Astrocyte (in vitro differentiated cells and primary cell): ENCODE data around the gene GBF1. TPM values are rescaled to one million over a fixed set of nuclear protein-coding genes. Genes with fewer than 3 reads are reported as not detected.
A peak's percentile ranks its signal among the peaks of the same experiment; 100 is the strongest.

Experiments
- DNase-seq: peaks from one replicate; pipeline ENCODE4 v3.0.0-alpha.2; 2010; ENCODE audit warnings: low read depth
- FAIRE-seq: peaks from 2 replicates; lab custom pipeline; 2011; peaks lifted over from hg19 to GRCh38; lab: Jason Lieb, UNC
- H2AFZ ChIP-seq: 2 replicates; pipeline ENCODE4 v1.6.0; 2012; ENCODE audit warnings: low read depth, low read length, inconsistent platforms
- H3K27ac ChIP-seq: 2 replicates; pipeline ENCODE4 v1.5.1; 2011; ENCODE audit warnings: low read depth, low read length, inconsistent platforms
- H3K27me3 ChIP-seq: 2 replicates; pipeline ENCODE4 v1.6.0; 2011; ENCODE audit warnings: low read length, inconsistent platforms; ENCODE audit not compliant: insufficient read depth
- H3K36me3 ChIP-seq: 2 replicates; pipeline ENCODE4 v1.5.1; 2011; ENCODE audit warnings: low read length, inconsistent platforms; ENCODE audit not compliant: insufficient read depth
- H3K4me1 ChIP-seq: 2 replicates; pipeline ENCODE4 v1.5.1; 2011; ENCODE audit warnings: low read length, inconsistent platforms; ENCODE audit not compliant: insufficient read depth
- H3K4me2 ChIP-seq: 2 replicates; pipeline ENCODE4 v1.6.0; 2012; ENCODE audit warnings: low read length, inconsistent platforms
- H3K4me3 ChIP-seq: 2 replicates; pipeline ENCODE4 v1.5.1; 2011; ENCODE audit warnings: low read depth, mild to moderate bottlenecking, low read length, inconsistent platforms; ENCODE audit not compliant: insufficient read depth
- H3K79me2 ChIP-seq: 2 replicates; pipeline ENCODE4 v1.6.0; 2012; ENCODE audit warnings: mild to moderate bottlenecking, low read length, inconsistent platforms; ENCODE audit not compliant: insufficient read depth
- H3K9ac ChIP-seq: 2 replicates; pipeline ENCODE4 v1.6.0; 2012; ENCODE audit warnings: mild to moderate bottlenecking, low read length, inconsistent platforms
- H3K9me3 ChIP-seq: 2 replicates; pipeline ENCODE4 v1.5.1; 2012; ENCODE audit warnings: low read depth, mild to moderate bottlenecking, low read length, inconsistent platforms; ENCODE audit not compliant: insufficient read depth
- H4K20me1 ChIP-seq: 2 replicates; pipeline ENCODE4 v1.6.0; 2012; ENCODE audit warnings: low read length, inconsistent platforms; ENCODE audit not compliant: insufficient read depth
- H3K27ac Mint-ChIP-seq: one replicate; pipeline ENCODE4 v1.8.0; 2021; ENCODE audit warnings: mild to moderate bottlenecking, mixed read lengths; ENCODE audit not compliant: unreplicated experiment
- H3K27me3 Mint-ChIP-seq: one replicate; pipeline ENCODE4 v1.8.0; 2021; ENCODE audit warnings: low read depth, mixed read lengths; ENCODE audit not compliant: unreplicated experiment
- H3K36me3 Mint-ChIP-seq: one replicate; pipeline ENCODE4 v1.8.0; 2021; ENCODE audit warnings: low read depth, mixed read lengths; ENCODE audit not compliant: unreplicated experiment
- H3K4me1 Mint-ChIP-seq: one replicate; pipeline ENCODE4 v1.8.0; 2021; ENCODE audit warnings: low read depth, mixed read lengths; ENCODE audit not compliant: unreplicated experiment
- H3K4me3 Mint-ChIP-seq: one replicate; pipeline ENCODE4 v1.8.0; 2021; ENCODE audit warnings: mild to moderate bottlenecking, moderate library complexity, mixed read lengths; ENCODE audit not compliant: unreplicated experiment
- H3K9me3 Mint-ChIP-seq: one replicate; pipeline ENCODE4 v1.8.0; 2021; ENCODE audit warnings: mild to moderate bottlenecking, mixed read lengths; ENCODE audit not compliant: unreplicated experiment
- CTCF ChIP-seq: IDR thresholded peaks from 2 replicates; pipeline ENCODE4 v1.5.1; 2011; ENCODE audit warnings: low read depth, mild to moderate bottlenecking, inconsistent platforms, low read length, moderate library complexity; ENCODE audit not compliant: insufficient read depth
- EZH2 ChIP-seq: IDR thresholded peaks from 2 replicates; pipeline ENCODE4 v1.6.1; 2012; ENCODE audit warnings: mild to moderate bottlenecking, low read length, inconsistent platforms; ENCODE audit not compliant: insufficient read depth
- total RNA-seq: library from RNA; stranded (reverse); gene quantifications from 2 replicates; pipeline ENCODE4 v1.2.1, GENCODE V29; 2021

The GBF1 gene
- total RNA-seq, 1 donor from 2014 or later: 72.8 TPM

- TF ChIP-seq CTCF (no peak), EZH2 (no peak)
- Histone ChIP-seq H3K4me2 (peak overlapping the region; percentile 24), H3K4me3 (no peak overlapping the region), H4K20me1 (no peaks in the 10 kb centered on the region), H3K27ac (no peak overlapping the region), H3K4me1 (peaks cover 21% of the 10 kb centered on the region), H3K36me3 (no peaks in the 10 kb centered on the region), H3K9ac (no peak overlapping the region), H3K27me3 (peaks cover 30% of the 10 kb centered on the region), H3K79me2 (no peaks in the 10 kb centered on the region), H3K9me3 (no peaks in the 10 kb centered on the region), H2AFZ (no peak overlapping the region)
- Mint-ChIP-seq H3K36me3 (no peaks in the 10 kb centered on the region), H3K4me1 (peaks cover 10% of the 10 kb centered on the region), H3K4me3 (peak overlapping the region; percentile 42), H3K27me3 (peaks cover 54% of the 10 kb centered on the region), H3K27ac (no peak overlapping the region), H3K9me3 (no peaks in the 10 kb centered on the region)
- FAIRE-seq: no peak
- DNase-seq: no peak
Observed at GRCh38 chr10:102234888-102235597, 10.3 kb upstream of the GBF1 start.

- DNase-seq (no peak), FAIRE-seq (no peak)
- Histone ChIP-seq H3K4me2 (no peak overlapping the region), H3K27me3 (peaks cover 35% of the 10 kb centered on the region), H3K4me3 (no peak overlapping the region), H3K36me3 (no peaks in the 10 kb centered on the region), H4K20me1 (no peaks in the 10 kb centered on the region), H3K9ac (no peak overlapping the region), H3K27ac (no peak overlapping the region), H3K79me2 (no peaks in the 10 kb centered on the region), H2AFZ (no peak overlapping the region), H3K9me3 (no peaks in the 10 kb centered on the region), H3K4me1 (peaks cover 20% of the 10 kb centered on the region)
- TF ChIP-seq EZH2 (no peak), CTCF (no peak)
- H3K27me3 Mint-ChIP-seq: peaks cover 59% of the 10 kb centered on the region
- H3K27ac Mint-ChIP-seq: no peak overlapping the region
- H3K4me3 Mint-ChIP-seq: peak overlapping the region; percentile 42
- H3K36me3 Mint-ChIP-seq: no peaks in the 10 kb centered on the region
- peaks cover 10% of the 10 kb centered on the region for H3K4me1 Mint-ChIP-seq
- no peaks in the 10 kb centered on the region for H3K9me3 Mint-ChIP-seq
Observed at GRCh38 chr10:102235598-102235920, 9.8 kb upstream of the GBF1 start.

DNA sequence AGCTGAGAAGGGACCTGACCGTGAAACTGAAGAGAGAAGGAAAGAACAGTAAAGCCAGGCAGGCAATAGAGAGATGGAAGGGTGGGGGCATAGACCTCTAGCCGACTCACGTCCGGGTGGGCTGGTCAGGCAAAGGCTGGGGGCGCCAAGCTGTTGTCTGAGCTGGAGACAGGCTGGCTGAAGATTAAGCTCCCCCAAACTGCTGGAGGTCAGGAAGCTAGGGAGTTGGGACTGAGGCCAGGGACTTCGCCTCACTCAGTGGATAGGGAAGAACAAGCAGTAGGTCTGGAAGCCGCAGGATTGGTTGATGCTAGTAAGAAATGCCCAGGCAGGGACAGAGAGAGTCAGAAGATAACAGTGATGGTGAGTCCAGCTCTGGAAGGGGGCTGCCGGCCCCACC lies 9.3 kb upstream of the GBF1 start:
- Mint-ChIP-seq H3K9me3 (no peaks in the 10 kb centered on the region), H3K36me3 (no peaks in the 10 kb centered on the region), H3K4me3 (no peak overlapping the region), H3K27ac (no peak overlapping the region), H3K27me3 (peaks cover 62% of the 10 kb centered on the region), H3K4me1 (peaks cover 10% of the 10 kb centered on the region)
- no peak for FAIRE-seq
- H3K4me3 ChIP-seq: no peak overlapping the region
- TF ChIP-seq EZH2: no peak
- TF ChIP-seq CTCF: no peak
- no peak overlapping the region for H3K27ac ChIP-seq
- no peak overlapping the region for H3K4me2 ChIP-seq
- no peak overlapping the region for H3K9ac ChIP-seq
- no peaks in the 10 kb centered on the region for H4K20me1 ChIP-seq
- no peaks in the 10 kb centered on the region for H3K9me3 ChIP-seq
- peaks cover 35% of the 10 kb centered on the region for H3K27me3 ChIP-seq
- H3K4me1 ChIP-seq: peaks cover 20% of the 10 kb centered on the region
- no peak overlapping the region for H2AFZ ChIP-seq
- DNase-seq: no peak
- H3K79me2 ChIP-seq: no peaks in the 10 kb centered on the region
- no peaks in the 10 kb centered on the region for H3K36me3 ChIP-seq
